Ovary (tissue), 9 donors: Measurements from ENCODE around the gene ZNF316. TPM values are rescaled to one million over a fixed set of nuclear protein-coding genes. Genes with fewer than 3 reads are reported as not detected.

Source experiments
- DNase-seq, 5 donors: peaks; one replicate each; pipeline ENCODE4 v3.0.0-alpha.2; 2019 to 2020
- H3K27ac ChIP-seq, 2 donors: fragments of 200-600 bp; one replicate each; pipeline versions ENCODE4 v1.5.1 to v1.8.0; 2019 to 2022
- H3K27me3 ChIP-seq: fragments of 200-600 bp; one replicate; pipeline ENCODE4 v1.8.0; 2022
- H3K36me3 ChIP-seq: fragments of 200-600 bp; sonication (generic); one replicate; pipeline ENCODE4 v1.5.1; 2019
- H3K4me1 ChIP-seq: one replicate; pipeline ENCODE4 v1.8.1; 2013; ENCODE audit warnings: mild to moderate bottlenecking, moderate library complexity; ENCODE audit not compliant: insufficient read depth
- H3K4me3 ChIP-seq: fragments of 200-600 bp; sonication (generic); one replicate; pipeline ENCODE4 v1.5.1; 2017
- H3K9me3 ChIP-seq, 2 donors: fragments of 200-600 bp in 1 of 2; sonication (generic) in 1 of 2; one replicate each; pipeline versions ENCODE4 v1.5.1 to v1.8.1; 2013 to 2019; ENCODE audit warnings: mild to moderate bottlenecking in 1 of 2, moderate library complexity in 1 of 2
- CTCF ChIP-seq, 3 donors: fragments of 450-650 bp in 2 of 3; fragments of 200-600 bp in 1 of 3; IDR thresholded peaks; one replicate each; pipeline versions ENCODE4 v1.5.1 to v1.8.0; 2016 to 2022; ENCODE audit warnings: antibody characterized with exemption in 3 of 3, mild to moderate bottlenecking in 1 of 3
- EP300 ChIP-seq: sonication (generic); formaldehyde crosslinking; IDR thresholded peaks from one replicate; pipeline ENCODE4 v1.6.1; 2017; ENCODE audit warnings: antibody characterized with exemption
- POLR2A ChIP-seq: fragments of 450-650 bp; IDR thresholded peaks from one replicate; pipeline ENCODE4 v1.6.1; 2017; ENCODE audit warnings: antibody characterized with exemption, mild to moderate bottlenecking, moderate library complexity
- WGBS, 3 donors: extraction: QIAGEN DNeasy Blood & Tissue Kit in 1 of 3; methylation state at CpG; one replicate each; pipeline versions ENCODE4 v1.1.5 to v1.1.7; 2013 to 2017; 5-methylcytosine and 5-hydroxymethylcytosine counted together
- intact Hi-C, 4 donors: fragments of 100-400 bp; cut with DNase I; formaldehyde crosslinking; loops; one replicate each; pipeline versions ENCODE4 v1.11.0 to v1.15.1; 2022 to 2023
- polyA plus RNA-seq, 2 donors: library from polyadenylated mRNA; stranded (reverse); fragments of 200-250 nt in 1 of 2; fragments of 350-450 nt in 1 of 2; fragmentation: Illumina TruSeq in 1 of 2; extraction: RNeasy Lipid Tissue Mini Kit (QIAGEN cat#74804) in 1 of 2; gene quantifications; one replicate each; pipeline ENCODE4 v1.2.3, GENCODE V29; 2013 to 2014
- total RNA-seq, 7 donors: library from RNA; depleted of rRNA in 2 of 7; stranded (reverse); fragments of >200 nt in 2 of 7; fragmentation: NEBNext Ultra II Directional in 3 of 7; extraction: Animal tissue kit (Norgen Biotek cat#: 25700) in 3 of 7; gene quantifications; one replicate each; pipeline versions ENCODE4 v1.1.0 to v1.2.4, GENCODE V29; 2016 to 2023
- donor health status: DM: no; HTN: no; CAD: no; lungs with moderate emphysema.
- donor health status: DM: no; HTN: no; CAD: no.
- donor health status: Bipolar disorder and iron deficiency.
- donor health status: DM: yes; HTN: yes; CAD: no.
- donor health status: DM: no; HTN: no; CAD: no.
- donor health status: DM: yes; HTN: yes; CAD: no.

Gene ZNF316
- total and polyA plus RNA-seq, 9 donors = 11.5 to 36.4 (median 28.1) TPM

GRCh38 chr7:6643915-6644625 is 7.0 kb downstream of the ZNF316 start:
- Histone ChIP-seq H3K27me3 (no peaks in the 10 kb centered on the region), H3K27ac (no peak overlapping the region), H3K4me3 (no peak overlapping the region), H3K4me1 (no peaks in the 10 kb centered on the region), H3K36me3 (no peaks in the 10 kb centered on the region), H3K9me3 (no peaks in the 10 kb centered on the region)
- WGBS, 3 donors = 86 to 92% (median 89%) methylated on average over 21 of the region's 21 CpGs
- DNase-seq = no peak
- no peak for TF ChIP-seq CTCF (IDR thresholded peaks at IDR 0.05)
- no peak for TF ChIP-seq POLR2A
- no peak for TF ChIP-seq EP300
- intact Hi-C loops = no loop called here

- H3K27me3 ChIP-seq = no peaks in the 10 kb centered on the region
- no peaks in the 10 kb centered on the region for H3K9me3 ChIP-seq
- no peak overlapping the region for H3K4me3 ChIP-seq
- DNase-seq = no peak
- no peaks in the 10 kb centered on the region for H3K36me3 ChIP-seq
- no peaks in the 10 kb centered on the region for H3K4me1 ChIP-seq
- TF ChIP-seq CTCF (IDR thresholded peaks at IDR 0.05) (no peak), POLR2A (no peak), EP300 (no peak)
- intact Hi-C loops = no loop called here
- no peak overlapping the region for H3K27ac ChIP-seq
- 91 to 94% (median 93%) methylated on average over 10 of the region's 10 CpGs for WGBS, 3 donors
Observed at GRCh38 chr7:6644728-6645127, 7.6 kb downstream of the ZNF316 start.

GRCh38 chr7:6646465-6646864 is 9.3 kb downstream of the ZNF316 start:
- Histone ChIP-seq H3K36me3 (no peaks in the 10 kb centered on the region), H3K4me3 (no peak overlapping the region), H3K27ac (no peak overlapping the region), H3K4me1 (no peaks in the 10 kb centered on the region), H3K9me3 (no peaks in the 10 kb centered on the region), H3K27me3 (no peaks in the 10 kb centered on the region)
- 60 to 68% (median 66%) methylated on average over 8 of the region's 8 CpGs for whole genome bisulfite sequencing, 3 donors
- TF ChIP-seq CTCF (IDR thresholded peaks at IDR 0.05) (no peak), POLR2A (no peak), EP300 (no peak)
- intact Hi-C loops = no loop called here
- DNase-seq = no peak

GRCh38 chr7:6647080-6647479 is 10.0 kb downstream of the ZNF316 start:
- intact Hi-C loops = no loop called here
- Histone ChIP-seq H3K9me3 (no peaks in the 10 kb centered on the region), H3K4me3 (no peak overlapping the region), H3K36me3 (no peaks in the 10 kb centered on the region), H3K4me1 (no peaks in the 10 kb centered on the region), H3K27me3 (no peaks in the 10 kb centered on the region), H3K27ac (no peak overlapping the region)
- WGBS, 3 donors = 77 to 83% (median 81%) methylated on average over 7 to 8 of the region's 8 CpGs
- TF ChIP-seq POLR2A = no peak
- TF ChIP-seq EP300 = no peak
- TF ChIP-seq CTCF (IDR thresholded peaks at IDR 0.05) = no peak
- DNase-seq = no peak
